WTC11 (cell line): Measurements from ENCODE around the gene PRKAG2. TPM values are rescaled to one million over a fixed set of nuclear protein-coding genes. Genes with fewer than 3 reads are reported as not detected.

Source experiments
- ATAC-seq: fragments of 200-7000 bp; cut with Tn5 transposase; 2 replicates; pipeline ENCODE4 v1.10.0; 2021; ENCODE audit warnings: mild to moderate bottlenecking, moderate library complexity
- CTCF ChIA-PET: fragments of 300-600 bp; sonication (Branson Sonifier 250); formaldehyde crosslinking; loops from one replicate; lab custom pipeline; 2021; ENCODE audit warnings: antibody characterized with exemption; lab: Charles Lee
- POLR2A ChIA-PET: fragments of 350-600 bp; sonication (Branson Sonifier 250); formaldehyde crosslinking; loops from one replicate; lab custom pipeline; 2021; ENCODE audit warnings: antibody characterized with exemption; lab: Charles Lee
- DNase-seq: peaks from one replicate; pipeline ENCODE4 v3.0.0; 2021; ENCODE audit warnings: low spot score
- H3K27ac Mint-ChIP-seq: 2 replicates; pipeline ENCODE4 v1.8.0; 2021; ENCODE audit warnings: mixed read lengths
- H3K27me3 Mint-ChIP-seq: 2 replicates; pipeline ENCODE4 v1.8.0; 2021; ENCODE audit warnings: low read depth, mild to moderate bottlenecking, moderate library complexity, mixed read lengths
- H3K36me3 Mint-ChIP-seq: 2 replicates; pipeline ENCODE4 v1.8.0; 2021; ENCODE audit warnings: mixed read lengths
- H3K4me1 Mint-ChIP-seq: 2 replicates; pipeline ENCODE4 v1.8.0; 2022; ENCODE audit warnings: mixed read lengths
- H3K4me3 Mint-ChIP-seq: 2 replicates; pipeline ENCODE4 v1.8.0; 2021; ENCODE audit warnings: mild to moderate bottlenecking, moderate library complexity, mixed read lengths
- H3K9me3 Mint-ChIP-seq: 2 replicates; pipeline ENCODE4 v1.8.0; 2021; ENCODE audit warnings: mixed read lengths
- ATF1 ChIP-seq: sonication (generic); formaldehyde crosslinking; IDR thresholded peaks from 2 replicates; pipeline ENCODE4 v1.8.1; 2023; ENCODE audit warnings: mild to moderate bottlenecking, moderate library complexity, missing genetic modification reagents
- ATF2 ChIP-seq: sonication (generic); formaldehyde crosslinking; IDR thresholded peaks from 2 replicates; pipeline ENCODE4 v1.8.1; 2022; ENCODE audit warnings: low read depth, missing genetic modification reagents, borderline replicate concordance
- ETV6 ChIP-seq: sonication (generic); formaldehyde crosslinking; IDR thresholded peaks from 2 replicates; pipeline ENCODE4 v1.8.1; 2022; ENCODE audit warnings: mild to moderate bottlenecking, missing genetic modification reagents
- FOXK1 ChIP-seq: sonication (generic); formaldehyde crosslinking; IDR thresholded peaks from 2 replicates; pipeline ENCODE4 v1.8.0; 2022; ENCODE audit warnings: mild to moderate bottlenecking, moderate library complexity, missing genetic modification reagents
- FOXP1 ChIP-seq: sonication (generic); formaldehyde crosslinking; IDR thresholded peaks from 2 replicates; pipeline ENCODE4 v1.8.0; 2022; ENCODE audit warnings: missing genetic modification reagents, mild to moderate bottlenecking, moderate library complexity, borderline replicate concordance
- FOXP4 ChIP-seq: sonication (generic); formaldehyde crosslinking; IDR thresholded peaks from 2 replicates; pipeline ENCODE4 v1.8.0; 2022; ENCODE audit warnings: mild to moderate bottlenecking, missing genetic modification reagents
- GRHL2 ChIP-seq: fragments of 250-450 bp; sonication (Bioruptor Pico); IDR thresholded peaks from 2 replicates; pipeline ENCODE4 v1.8.0; 2022; ENCODE audit warnings: mild to moderate bottlenecking, moderate library complexity; ENCODE audit not compliant: insufficient replicate concordance, severe bottlenecking
- MAX ChIP-seq: sonication (generic); formaldehyde crosslinking; IDR thresholded peaks from 2 replicates; pipeline ENCODE4 v1.8.0; 2022; ENCODE audit warnings: mild to moderate bottlenecking, missing genetic modification reagents
- RORB ChIP-seq: fragments of 250-450 bp; sonication (Bioruptor Pico); IDR thresholded peaks from 2 replicates; pipeline ENCODE4 v1.9.0; 2021; ENCODE audit warnings: mild to moderate bottlenecking
- SOX15 ChIP-seq: fragments of 250-450 bp; sonication (Bioruptor Pico); IDR thresholded peaks from 2 replicates; pipeline ENCODE4 v1.9.0; 2021; ENCODE audit warnings: mild to moderate bottlenecking
- TEAD1 ChIP-seq: sonication (generic); formaldehyde crosslinking; IDR thresholded peaks from 2 replicates; pipeline ENCODE4 v1.8.0; 2022; ENCODE audit warnings: mild to moderate bottlenecking, missing genetic modification reagents
- ZBTB21 ChIP-seq: sonication (generic); formaldehyde crosslinking; IDR thresholded peaks from 2 replicates; pipeline ENCODE4 v1.8.1; 2023; ENCODE audit warnings: mild to moderate bottlenecking, missing genetic modification reagents, borderline replicate concordance
- ZMAT4 ChIP-seq: fragments of 250-450 bp; sonication (Bioruptor Pico); IDR thresholded peaks from 2 replicates; pipeline ENCODE4 v1.9.0; 2021; ENCODE audit warnings: mild to moderate bottlenecking
- ZNF138 ChIP-seq: sonication (generic); formaldehyde crosslinking; conservative IDR thresholded peaks from 2 replicates; pipeline ENCODE4 v1.8.1; 2022; ENCODE audit warnings: mild to moderate bottlenecking, moderate library complexity, missing genetic modification reagents
- ZNF219 ChIP-seq: sonication (generic); formaldehyde crosslinking; IDR thresholded peaks from 2 replicates; pipeline ENCODE4 v1.8.0; 2023; ENCODE audit warnings: missing genetic modification reagents, mild to moderate bottlenecking, borderline replicate concordance
- ZNF232 ChIP-seq: sonication (generic); formaldehyde crosslinking; IDR thresholded peaks from 2 replicates; pipeline ENCODE4 v1.8.0; 2022; ENCODE audit warnings: mild to moderate bottlenecking, missing genetic modification reagents
- ZNF396 ChIP-seq: fragments of 250-450 bp; sonication (Bioruptor Pico); IDR thresholded peaks from 2 replicates; pipeline ENCODE4 v1.8.0; 2021; ENCODE audit warnings: mild to moderate bottlenecking, moderate library complexity, borderline replicate concordance
- ZNF512 ChIP-seq: sonication (generic); formaldehyde crosslinking; IDR thresholded peaks from 2 replicates; pipeline ENCODE4 v1.8.1; 2022; ENCODE audit warnings: missing genetic modification reagents, borderline replicate concordance
- ZSCAN18 ChIP-seq: fragments of 250-450 bp; sonication (Bioruptor Pico); IDR thresholded peaks from 2 replicates; pipeline ENCODE4 v2.1.2; 2022; ENCODE audit warnings: mild to moderate bottlenecking, moderate library complexity
- total RNA-seq: library from RNA; stranded (reverse); gene quantifications from 3 replicates; pipeline ENCODE4 v1.2.3, GENCODE V29; 2021

Gene PRKAG2
- total RNA-seq, 1 experiment from 2014 or later = 20.3 TPM

- TF ChIP-seq ZSCAN18 (no peak), ZNF232 (no peak), FOXP1 (CRISPR knock-in tag) (no peak), ZNF219 (no peak), ZBTB21 (CRISPR knock-in tag) (no peak), GRHL2 (CRISPR knock-in tag) (no peak), RORB (CRISPR knock-in tag) (no peak), FOXP4 (CRISPR knock-in tag) (no peak), ZNF396 (CRISPR knock-in tag) (no peak), ZMAT4 (CRISPR knock-in tag) (no peak), ATF1 (no peak)
- Mint-ChIP-seq H3K4me3 (no peak overlapping the region), H3K27ac (no peak overlapping the region), H3K27me3 (no peaks in the 10 kb centered on the region), H3K4me1 (peaks cover 7% of the 10 kb centered on the region), H3K36me3 (no peaks in the 10 kb centered on the region), H3K9me3 (no peaks in the 10 kb centered on the region)
- DNase-seq (no peak), ATAC-seq (no peak)
- CTCF ChIA-PET = no interaction called here
- POLR2A ChIA-PET = no interaction called here
Observed at GRCh38 chr7:151677581-151678226, 199.2 kb downstream of the PRKAG2 start.

- H3K9me3 Mint-ChIP-seq = no peaks in the 10 kb centered on the region
- no peaks in the 10 kb centered on the region for H3K27me3 Mint-ChIP-seq
- no peak overlapping the region for H3K4me3 Mint-ChIP-seq
- ChIA-PET CTCF (no interaction called here), POLR2A (no interaction called here)
- no peaks in the 10 kb centered on the region for H3K36me3 Mint-ChIP-seq
- TF ChIP-seq ZNF138 (CRISPR knock-in tag) = no peak
- no peak for TF ChIP-seq ZNF512 (CRISPR knock-in tag)
- no peak for TF ChIP-seq GRHL2 (CRISPR knock-in tag)
- TF ChIP-seq SOX15 (CRISPR knock-in tag) = no peak
- no peak for TF ChIP-seq ATF2 (CRISPR knock-in tag)
- TF ChIP-seq FOXK1 (CRISPR knock-in tag) = no peak
- TF ChIP-seq MAX (CRISPR knock-in tag) = no peak
- no peak for TF ChIP-seq ETV6 (CRISPR knock-in tag)
- no peak for TF ChIP-seq TEAD1 (CRISPR knock-in tag)
- no peak for DNase-seq
- peaks cover 15% of the 10 kb centered on the region for H3K4me1 Mint-ChIP-seq
- H3K27ac Mint-ChIP-seq = no peak overlapping the region
- ATAC-seq = no peak
Observed at GRCh38 chr7:151676759-151677158, 200.2 kb downstream of the PRKAG2 start.
